GM12878 (cell line): ENCODE data around the gene CHST15. TPM values are rescaled to one million over a fixed set of nuclear protein-coding genes. Genes with fewer than 3 reads are reported as not detected.

Experiments used
- ATAC-seq: fragments of 200-7000 bp; cut with Tn5 transposase; 3 replicates; pipeline ENCODE4 v1.9.1; 2020; ENCODE audit warnings: mild to moderate bottlenecking, moderate library complexity
- BruUV-seq: library from RNA; stranded (reverse); fragments of 400-500 nt; replicated peaks from 2 replicates; lab custom pipeline; 2021; lab: Mats Ljungman, UMichigan
- CTCF ChIA-PET: fragments of 300-600 bp; sonication (Branson Sonifier 250); formaldehyde crosslinking; extraction: SDS; loops from one replicate; lab custom pipeline; 2021; ENCODE audit warnings: inconsistent platforms; lab: Yijun Ruan, JAX
- POLR2A ChIA-PET: fragments of 350-600 bp; formaldehyde crosslinking; extraction: SDS; loops from one replicate; lab custom pipeline; 2021; ENCODE audit warnings: inconsistent platforms; lab: Charles Lee
- RAD21 ChIA-PET: fragments of 300-600 bp; sonication (Branson Sonifier 250); formaldehyde crosslinking; loops from one replicate; lab custom pipeline; 2023; ENCODE audit warnings: antibody characterized with exemption; ENCODE audit not compliant: unreplicated experiment; lab: Charles Lee
- SMC1A ChIA-PET: fragments of 300-600 bp; sonication (Branson Sonifier 250); formaldehyde crosslinking; loops from one replicate; lab custom pipeline; 2023; ENCODE audit not compliant: unreplicated experiment, uncharacterized antibody; lab: Charles Lee
- DNase-seq: peaks from one replicate; pipeline ENCODE4 v3.0.0-alpha.2; 2011; ENCODE audit warnings: low read depth, low spot score
- FAIRE-seq: peaks from 3 replicates; lab custom pipeline; 2011; peaks lifted over from hg19 to GRCh38; lab: Jason Lieb, UNC
- H2AFZ ChIP-seq: 2 replicates; pipeline ENCODE4 v1.6.0; 2011; ENCODE audit warnings: low read depth, low read length, control low read depth; ENCODE audit not compliant: control insufficient read depth
- H3K27ac ChIP-seq: 2 replicates; pipeline ENCODE4 v1.5.1; 2011; ENCODE audit warnings: control low read depth; ENCODE audit not compliant: control insufficient read depth, insufficient read depth
- H3K27me3 ChIP-seq, 2 experiments: replicated peaks in 1 of 2; 2 replicates each; pipeline versions ENCODE4 v1.6.0 to v1.6.1; 2011; ENCODE audit warnings: low read length in 1 of 2; ENCODE audit not compliant: control insufficient read depth in 2 of 2, insufficient read depth in 2 of 2
- H3K36me3 ChIP-seq, 2 experiments: 2 replicates each; pipeline ENCODE4 v1.5.1; 2011; ENCODE audit warnings: low read length in 1 of 2; ENCODE audit not compliant: control insufficient read depth in 2 of 2, insufficient read depth in 2 of 2
- H3K4me1 ChIP-seq: 2 replicates; pipeline ENCODE4 v1.6.1; 2011; ENCODE audit warnings: mild to moderate bottlenecking, low read length, moderate library complexity, mixed read lengths; ENCODE audit not compliant: control insufficient read depth, insufficient read depth
- H3K4me2 ChIP-seq: 2 replicates; pipeline ENCODE4 v1.6.0; 2011; ENCODE audit warnings: control low read depth; ENCODE audit not compliant: control insufficient read depth, insufficient read depth
- H3K4me3 ChIP-seq: fragments of 200-600 bp; sonication (generic); 2 replicates; pipeline ENCODE4 v1.5.1; 2016
- H3K79me2 ChIP-seq: 2 replicates; pipeline ENCODE4 v1.6.0; 2011; ENCODE audit warnings: low read length; ENCODE audit not compliant: control insufficient read depth, insufficient read depth
- H3K9ac ChIP-seq: 2 replicates; pipeline ENCODE4 v1.8.0; 2011; ENCODE audit warnings: low read length, control low read depth, mixed read lengths; ENCODE audit not compliant: control insufficient read depth, insufficient read depth
- H3K9me3 ChIP-seq: replicated peaks from 3 replicates; pipeline ENCODE4 v1.5.1; 2011; ENCODE audit warnings: mild to moderate bottlenecking, low read length; ENCODE audit not compliant: control insufficient read depth, insufficient read depth
- H4K20me1 ChIP-seq: 2 replicates; pipeline ENCODE4 v1.6.0; 2011; ENCODE audit not compliant: control insufficient read depth, insufficient read depth
- BACH1 ChIP-seq: fragments of 450-650 bp; IDR thresholded peaks from 2 replicates; pipeline ENCODE4 v1.6.1; 2017; ENCODE audit warnings: mild to moderate bottlenecking, borderline replicate concordance
- CBFB ChIP-seq: IDR thresholded peaks from 2 replicates; pipeline ENCODE4 v1.6.1; 2016; ENCODE audit warnings: antibody characterized with exemption, low read depth
- HDAC2 ChIP-seq: fragments of 200-600 bp; sonication (generic); IDR thresholded peaks from 2 replicates; pipeline ENCODE4 v1.6.1; 2017
- RUNX3 ChIP-seq: IDR thresholded peaks from 2 replicates; pipeline ENCODE4 v1.6.1; 2012; ENCODE audit warnings: low read length, inconsistent platforms
- SUZ12 ChIP-seq: fragments of 200-600 bp; sonication (generic); IDR thresholded peaks from one replicate; pipeline ENCODE4 v1.6.1; 2018; ENCODE audit warnings: antibody characterized with exemption, mild to moderate bottlenecking; ENCODE audit not compliant: unreplicated experiment
- TBL1XR1 ChIP-seq: IDR thresholded peaks from 2 replicates; pipeline ENCODE4 v1.6.1; 2012; ENCODE audit warnings: low read depth, low read length, improper control_type of control experiment
- ZNF207 ChIP-seq: fragments of 450-650 bp; IDR thresholded peaks from 2 replicates; pipeline ENCODE4 v1.6.1; 2014; ENCODE audit warnings: antibody characterized with exemption, mild to moderate bottlenecking, borderline replicate concordance
- WGBS: methylation state at CpG from one replicate; pipeline ENCODE4 v1.1.6; 2016; ENCODE audit warnings: low lambda C conversion rate; ENCODE audit not compliant: insufficient replicate concordance, insufficient coverage; ENCODE audit errors: missing lambda C conversion rate; 5-methylcytosine and 5-hydroxymethylcytosine counted together
- in situ Hi-C: fragments of 300-500 bp; cut with MboI; formaldehyde crosslinking; loops from 9 replicates; pipeline ENCODE4 v1.14.3; 2018; ENCODE audit warnings: mixed read lengths
- intact Hi-C: fragments of 100-400 bp; cut with micrococcal nuclease; formaldehyde crosslinking; loops from one replicate; pipeline ENCODE4 v1.14.2; 2022; ENCODE audit not compliant: unreplicated experiment
- polyA plus RNA-seq, 11 experiments: library from polyadenylated mRNA; depleted of rRNA in 4 of 11; unstranded in 6 of 11; stranded (reverse) in 5 of 11; fragments of >200 nt; fragmentation: Nextera tagmentation in 4 of 11; fragmentation: Illumina TruSeq in 1 of 11; extraction: Ambion mirVana in 4 of 11; extraction: Trizol in 1 of 11; gene quantifications; 1 replicate in 1 of 11; 2 replicates in 10 of 11; pipeline versions ENCODE4 v1.2.1 to v1.2.3, GENCODE V29; 2011 to 2016; ENCODE audit warnings: inconsistent platforms in 2 of 11, missing spikeins in 2 of 11, low read depth in 1 of 11
- total RNA-seq, 4 experiments: library from RNA; depleted of rRNA in 3 of 4; stranded (reverse); fragments of >200 nt in 3 of 4; fragmentation: Illumina TruSeq in 1 of 4; extraction: Trizol in 1 of 4; gene quantifications; 2 replicates each; pipeline versions ENCODE4 v1.2.1 to v1.2.3, GENCODE V29; 2013 to 2021
- TF ChIP-seq, protein P1 (sequence below): IDR thresholded peaks from 2 replicates; pipeline ENCODE4 v1.6.1; 2011; ENCODE audit warnings: borderline replicate concordance, low read depth, mild to moderate bottlenecking, moderate library complexity, low read length; ENCODE audit not compliant: insufficient read depth, poor library complexity, severe bottlenecking
- TF ChIP-seq, protein P2 (sequence below): fragments of 450-650 bp; IDR thresholded peaks from 2 replicates; pipeline ENCODE4 v1.6.1; 2016; ENCODE audit warnings: mild to moderate bottlenecking
- TF ChIP-seq, protein P3 (sequence below): fragments of 450-650 bp; IDR thresholded peaks from 2 replicates; pipeline ENCODE4 v1.6.1; 2018; ENCODE audit warnings: borderline replicate concordance, mild to moderate bottlenecking; ENCODE audit not compliant: partially characterized antibody

Gene CHST15
- total and polyA plus RNA-seq, 10 of the 15 experiments (the other 5 are each of a cell fraction or from before 2014, with no cell fraction given), result 0.02 to 0.53 (median 0.05) TPM; not detected in 1

DNA sequence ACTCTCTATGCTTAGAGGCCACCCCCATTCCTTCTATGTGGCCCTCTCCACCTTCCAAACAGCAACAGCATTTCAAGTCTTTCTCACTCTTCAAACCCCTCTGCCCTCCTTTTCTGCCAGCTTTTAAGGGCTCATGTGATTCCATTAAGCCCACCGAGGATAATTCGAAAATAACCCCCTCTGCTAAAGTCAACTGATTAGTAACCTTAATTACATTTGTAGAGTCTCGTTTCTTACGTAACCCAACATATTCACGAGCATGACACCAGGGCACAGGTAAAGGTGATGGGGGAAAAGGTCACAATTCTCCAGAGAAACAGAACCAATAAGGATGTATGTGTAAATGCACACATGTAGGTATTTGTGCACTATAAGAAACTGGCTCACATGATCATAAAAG is 6.7 kb upstream of the CHST15 start:
- H3K4me2 ChIP-seq, result no peak overlapping the region
- ATAC-seq (no peak), DNase-seq (no peak), FAIRE-seq (no peak)
- H3K27me3 ChIP-seq, result peaks cover 5 to 10% of the 10 kb centered on the region in 2 experiments
- H3K79me2 ChIP-seq, result no peaks in the 10 kb centered on the region
- WGBS, result 67% methylated on average over 5 of the region's 5 CpGs
- in situ Hi-C loops, result loop anchor here (10.0 kb wide), 1 partner anchor 965 kb away; no protein-coding TSS in a partner anchor
- peaks cover 6% of the 10 kb centered on the region; the same call in 1 of the 2 replicates for H3K4me1 ChIP-seq
- CTCF ChIA-PET, result no interaction called here
- intact Hi-C loops, result no loop called here
- RAD21 ChIA-PET, result interaction anchor here (0.6 kb wide), 1 partner anchor 439 kb away, joined by 3 read pairs; no protein-coding TSS in a partner anchor
- no peak overlapping the region for H2AFZ ChIP-seq
- POLR2A ChIA-PET, result no interaction called here
- H4K20me1 ChIP-seq, result no peaks in the 10 kb centered on the region
- peaks cover 19% of the 10 kb centered on the region for H3K9me3 ChIP-seq
- H3K36me3 ChIP-seq, result no peaks in the 10 kb centered on the region
- no peak overlapping the region for H3K27ac ChIP-seq
- BruUV-seq, result no TSS peak
- SMC1A ChIA-PET, result no interaction called here
- H3K9ac ChIP-seq, result no peak overlapping the region
- no peak overlapping the region for H3K4me3 ChIP-seq
- TF ChIP-seq, protein P1, sequence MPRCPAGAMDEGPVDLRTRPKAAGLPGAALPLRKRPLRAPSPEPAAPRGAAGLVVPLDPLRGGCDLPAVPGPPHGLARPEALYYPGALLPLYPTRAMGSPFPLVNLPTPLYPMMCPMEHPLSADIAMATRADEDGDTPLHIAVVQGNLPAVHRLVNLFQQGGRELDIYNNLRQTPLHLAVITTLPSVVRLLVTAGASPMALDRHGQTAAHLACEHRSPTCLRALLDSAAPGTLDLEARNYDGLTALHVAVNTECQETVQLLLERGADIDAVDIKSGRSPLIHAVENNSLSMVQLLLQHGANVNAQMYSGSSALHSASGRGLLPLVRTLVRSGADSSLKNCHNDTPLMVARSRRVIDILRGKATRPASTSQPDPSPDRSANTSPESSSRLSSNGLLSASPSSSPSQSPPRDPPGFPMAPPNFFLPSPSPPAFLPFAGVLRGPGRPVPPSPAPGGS, result no peak
- no peak for TF ChIP-seq TBL1XR1
- no peak for TF ChIP-seq SUZ12
- no peak for TF ChIP-seq HDAC2
- TF ChIP-seq, protein P2, sequence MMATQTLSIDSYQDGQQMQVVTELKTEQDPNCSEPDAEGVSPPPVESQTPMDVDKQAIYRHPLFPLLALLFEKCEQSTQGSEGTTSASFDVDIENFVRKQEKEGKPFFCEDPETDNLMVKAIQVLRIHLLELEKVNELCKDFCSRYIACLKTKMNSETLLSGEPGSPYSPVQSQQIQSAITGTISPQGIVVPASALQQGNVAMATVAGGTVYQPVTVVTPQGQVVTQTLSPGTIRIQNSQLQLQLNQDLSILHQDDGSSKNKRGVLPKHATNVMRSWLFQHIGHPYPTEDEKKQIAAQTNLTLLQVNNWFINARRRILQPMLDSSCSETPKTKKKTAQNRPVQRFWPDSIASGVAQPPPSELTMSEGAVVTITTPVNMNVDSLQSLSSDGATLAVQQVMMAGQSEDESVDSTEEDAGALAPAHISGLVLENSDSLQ, result no peak
- TF ChIP-seq CBFB, result no peak
- TF ChIP-seq ZNF207, result no peak
- no peak for TF ChIP-seq BACH1
- TF ChIP-seq, protein P3, sequence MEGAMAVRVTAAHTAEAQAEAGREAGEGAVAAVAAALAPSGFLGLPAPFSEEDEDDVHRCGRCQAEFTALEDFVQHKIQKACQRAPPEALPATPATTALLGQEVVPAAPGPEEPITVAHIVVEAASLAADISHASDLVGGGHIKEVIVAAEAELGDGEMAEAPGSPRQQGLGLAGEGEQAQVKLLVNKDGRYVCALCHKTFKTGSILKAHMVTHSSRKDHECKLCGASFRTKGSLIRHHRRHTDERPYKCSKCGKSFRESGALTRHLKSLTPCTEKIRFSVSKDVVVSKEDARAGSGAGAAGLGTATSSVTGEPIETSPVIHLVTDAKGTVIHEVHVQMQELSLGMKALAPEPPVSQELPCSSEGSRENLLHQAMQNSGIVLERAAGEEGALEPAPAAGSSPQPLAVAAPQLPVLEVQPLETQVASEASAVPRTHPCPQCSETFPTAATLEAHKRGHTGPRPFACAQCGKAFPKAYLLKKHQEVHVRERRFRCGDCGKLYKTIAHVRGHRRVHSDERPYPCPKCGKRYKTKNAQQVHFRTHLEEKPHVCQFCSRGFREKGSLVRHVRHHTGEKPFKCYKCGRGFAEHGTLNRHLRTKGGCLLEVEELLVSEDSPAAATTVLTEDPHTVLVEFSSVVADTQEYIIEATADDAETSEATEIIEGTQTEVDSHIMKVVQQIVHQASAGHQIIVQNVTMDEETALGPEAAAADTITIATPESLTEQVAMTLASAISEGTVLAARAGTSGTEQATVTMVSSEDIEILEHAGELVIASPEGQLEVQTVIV, result no peak
- no peak for TF ChIP-seq RUNX3
